Measurements from ENCODE around the gene ENTPD8.

ENTPD8 gene

GRCh38 chr9:137486141-137486490 lies 45.0 kb upstream of the ENTPD8 start:
- no peak for TF ChIP-seq CTCF (IDR thresholded peaks at IDR 0.05; ENCODE audit: insufficient read depth, low read depth, low read length, missing control alignments)

GRCh38 chr9:137485343-137486140 lies 44.4 kb upstream of the ENTPD8 start:
- peak; percentile 37 for DNase-seq (ENCODE audit: low read depth)
- TF ChIP-seq CTCF (IDR thresholded peaks at IDR 0.05; ENCODE audit: insufficient read depth, low read depth, low read length, missing control alignments), result no peak

More at GRCh38 chr9:137486141-137486490, 45.0 kb upstream of the ENTPD8 start:
- no peak overlapping the region for H3K4me3 ChIP-seq (ENCODE audit: low read length)
- no peak for DNase-seq (ENCODE audit: low read depth)

GRCh38 chr9:137484551-137485315 lies 43.6 kb upstream of the ENTPD8 start:
- TF ChIP-seq CTCF (IDR thresholded peaks at IDR 0.05; ENCODE audit: insufficient read depth, low read depth, low read length, missing control alignments), result no peak

More at GRCh38 chr9:137485343-137486140, 44.4 kb upstream of the ENTPD8 start:
- H3K4me3 ChIP-seq (ENCODE audit: low read length), result no peak overlapping the region

GRCh38 chr9:137482094-137482781 lies 41.1 kb upstream of the ENTPD8 start:
- TF ChIP-seq CTCF (IDR thresholded peaks at IDR 0.05; ENCODE audit: insufficient read depth, low read depth, low read length, missing control alignments), result no peak
- H3K4me3 ChIP-seq (ENCODE audit: low read length), result no peak overlapping the region
- peak; percentile 78 for DNase-seq (ENCODE audit: low read depth)

More at GRCh38 chr9:137484551-137485315, 43.6 kb upstream of the ENTPD8 start:
- no peak overlapping the region for H3K4me3 ChIP-seq (ENCODE audit: low read length)
- no peak for DNase-seq (ENCODE audit: low read depth)

- no peak overlapping the region for H3K4me3 ChIP-seq (ENCODE audit: low read length)
- DNase-seq (ENCODE audit: low read depth), result no peak
- no peak for TF ChIP-seq CTCF (IDR thresholded peaks at IDR 0.05; ENCODE audit: insufficient read depth, low read depth, low read length, missing control alignments)
Measured at GRCh38 chr9:137480686-137481683, 39.8 kb upstream of the ENTPD8 start.
